Cardiac fibroblast (primary cell): ENCODE data around the gene ADAMTSL3.

Source experiments
- DNase-seq, 2 donors: peaks; one replicate each; pipeline versions ENCODE4 v3.0.0 to v3.0.0-alpha.2; 2010; ENCODE audit warnings: low read depth in 2 of 2
- H3K4me3 ChIP-seq, 2 donors: replicated peaks in 1 of 2; 1 replicate in 1 of 2; 2 replicates in 1 of 2; pipeline ENCODE4 v1.5.1; 2011; ENCODE audit warnings: low read depth in 2 of 2, low read length in 2 of 2, mild to moderate bottlenecking in 2 of 2, moderate library complexity in 1 of 2
- CTCF ChIP-seq: IDR thresholded peaks from one replicate; pipeline ENCODE4 v1.5.1; 2011; ENCODE audit warnings: low read depth, mild to moderate bottlenecking, low read length, inconsistent platforms

ADAMTSL3 gene

DNA sequence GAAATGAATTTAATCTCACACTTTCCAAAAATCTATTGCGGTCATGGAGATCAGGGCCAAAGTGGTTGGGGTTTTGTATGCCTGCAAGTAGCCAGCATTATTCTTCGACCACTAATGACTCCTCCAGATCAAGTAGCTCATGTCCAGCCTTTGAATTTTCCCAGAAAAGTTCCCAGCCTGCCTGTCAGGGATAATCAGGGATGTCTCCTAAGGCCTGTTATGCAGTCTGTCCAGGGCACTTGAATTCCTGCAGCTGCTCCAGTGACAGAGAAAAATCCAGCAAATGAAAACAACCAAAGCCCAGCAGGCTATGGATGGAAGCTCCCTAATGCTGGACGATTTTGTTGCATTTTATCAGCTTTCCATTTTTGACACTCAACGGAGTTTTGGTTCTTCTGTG is 215.4 kb downstream of the ADAMTSL3 start:
- TF ChIP-seq CTCF = no peak
- no peak overlapping the region for H3K4me3 ChIP-seq
- DNase-seq = no peak

DNA sequence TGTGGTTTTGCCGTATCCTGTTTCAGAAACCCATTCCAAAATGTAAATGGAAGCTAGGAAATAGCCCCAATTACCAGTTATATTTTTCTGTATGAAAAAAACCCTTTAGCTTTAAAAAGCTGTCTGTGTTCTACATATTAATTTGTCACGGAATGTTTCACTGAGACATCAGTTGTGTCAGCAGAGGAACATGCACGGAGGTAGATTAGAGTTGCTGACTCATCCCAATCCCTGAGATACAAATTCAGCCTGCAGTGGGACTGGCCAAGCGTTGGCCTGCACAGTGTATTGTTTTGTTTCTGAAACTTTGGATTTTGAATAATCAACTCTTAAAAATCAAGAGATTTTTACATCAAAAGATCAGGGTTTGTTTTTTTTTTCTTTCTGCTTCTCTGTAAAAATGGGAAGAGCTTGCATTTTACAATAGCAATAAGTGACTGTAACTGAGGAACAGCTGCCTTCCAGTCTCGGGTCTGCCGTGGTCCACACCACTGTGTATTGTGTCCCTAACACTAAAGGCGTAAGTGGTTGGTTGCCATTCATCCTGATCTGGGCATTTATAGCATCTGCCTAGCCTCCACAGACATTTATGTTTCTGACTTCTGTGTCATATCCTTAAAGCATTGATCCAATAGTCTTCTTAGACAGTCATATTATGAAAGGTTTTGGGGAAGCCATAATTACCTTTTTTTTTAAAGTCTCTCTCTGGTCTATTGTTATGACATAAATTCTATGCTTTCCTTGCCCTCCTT is 218.1 kb downstream of the ADAMTSL3 start:
- no peak overlapping the region for H3K4me3 ChIP-seq
- DNase-seq = peak; percentile 72 to 80
- no peak for TF ChIP-seq CTCF

- no peak for TF ChIP-seq CTCF
- no peak for DNase-seq
- no peak overlapping the region for H3K4me3 ChIP-seq
Measured at GRCh38 chr15:83873966-83874365, 220.0 kb downstream of the ADAMTSL3 start.

- no peak for DNase-seq
- TF ChIP-seq CTCF = no peak
- H3K4me3 ChIP-seq = no peak overlapping the region
Measured at GRCh38 chr15:83880529-83880928, 226.6 kb downstream of the ADAMTSL3 start.

DNA sequence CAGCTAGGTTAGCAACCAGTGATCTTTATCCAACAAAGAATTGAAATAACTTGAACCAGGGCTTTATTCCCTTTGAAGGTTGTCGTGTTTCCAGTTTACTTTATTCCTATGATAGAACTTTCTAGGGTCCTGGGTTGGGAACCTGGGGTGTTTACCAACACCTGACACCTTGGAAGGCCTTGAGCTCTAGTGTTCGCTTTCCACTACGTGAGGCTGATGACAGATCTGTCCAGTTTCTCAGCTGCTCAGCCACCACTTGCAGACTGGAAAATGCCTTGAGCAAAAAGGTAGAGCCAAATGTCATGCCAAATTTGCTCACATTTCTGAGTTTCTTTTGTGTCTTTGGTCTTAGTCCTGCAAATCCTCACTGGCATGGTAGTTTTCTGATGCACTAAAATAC is 227.2 kb downstream of the ADAMTSL3 start:
- no peak overlapping the region for H3K4me3 ChIP-seq
- no peak for DNase-seq
- no peak for TF ChIP-seq CTCF

GRCh38 chr15:83886321-83886720 is 232.4 kb downstream of the ADAMTSL3 start:
- no peak for TF ChIP-seq CTCF
- no peak for DNase-seq

DNA sequence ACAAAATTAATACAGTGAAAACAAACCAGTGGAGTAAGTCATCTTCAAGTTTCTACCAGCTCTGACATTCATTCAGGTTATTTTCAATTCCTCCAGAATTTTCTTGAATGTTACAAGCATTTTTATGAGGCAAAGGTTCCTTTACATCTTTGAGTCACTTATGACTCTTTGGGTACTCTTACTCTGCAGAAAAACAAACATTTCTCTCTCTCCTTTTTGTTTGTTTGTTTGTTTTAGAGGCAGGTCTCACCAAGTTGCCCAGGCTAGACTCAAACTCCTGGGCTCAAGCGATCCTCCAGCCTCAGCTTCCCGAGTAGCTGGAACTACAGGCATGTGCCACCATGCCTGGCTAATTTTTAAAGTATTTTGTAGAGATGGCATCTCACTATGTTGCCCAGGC is 233.5 kb downstream of the ADAMTSL3 start:
- TF ChIP-seq CTCF = no peak

More at GRCh38 chr15:83886321-83886720, 232.4 kb downstream of the ADAMTSL3 start:
- no peak overlapping the region for H3K4me3 ChIP-seq

More for the DNA sequence above, 233.5 kb downstream of the ADAMTSL3 start:
- no peak overlapping the region for H3K4me3 ChIP-seq
- no peak for DNase-seq
